ENCODE measurements around the gene TRIP12.

The TRIP12 gene

GRCh38 chr2:229887441-229887840 is 34.4 kb downstream of the TRIP12 start:
- H3K9ac ChIP-seq (ENCODE audit: insufficient read length, low read depth): no peak overlapping the region
- TF ChIP-seq YY1 (IDR thresholded peaks at IDR 0.05; ENCODE audit: insufficient read depth, insufficient read length) (no peak), ZNF274 (IDR thresholded peaks at IDR 0.05; ENCODE audit: low read depth, low read length) (no peak), SUZ12 (IDR thresholded peaks at IDR 0.05; ENCODE audit: extremely low read depth, insufficient read depth, insufficient read length) (no peak)
- H3K4me3 ChIP-seq (ENCODE audit: insufficient read length, low read depth): no peak overlapping the region
- H3K27me3 ChIP-seq (ENCODE audit: insufficient read depth, insufficient read length): no peaks in the 10 kb centered on the region
- H3K36me3 ChIP-seq (ENCODE audit: insufficient read depth, insufficient read length, low read length): peaks cover 3% of the 10 kb centered on the region
- DNase-seq (ENCODE audit: low read depth, low spot score): no peak
- H3K4me1 ChIP-seq (ENCODE audit: insufficient read depth, insufficient read length): no peaks in the 10 kb centered on the region
- H3K9me3 ChIP-seq (ENCODE audit: insufficient read depth, low read length): no peaks in the 10 kb centered on the region

- no peaks in the 10 kb centered on the region for H3K4me1 ChIP-seq (ENCODE audit: insufficient read depth, insufficient read length)
These were observed 36.8 kb downstream of the TRIP12 start for GRCh38 chr2:229884775-229885699.

GRCh38 chr2:229882583-229882982 is 39.2 kb downstream of the TRIP12 start:
- H3K27me3 ChIP-seq (ENCODE audit: insufficient read depth, insufficient read length): no peaks in the 10 kb centered on the region
- TF ChIP-seq YY1 (IDR thresholded peaks at IDR 0.05; ENCODE audit: insufficient read depth, insufficient read length) (no peak), SUZ12 (IDR thresholded peaks at IDR 0.05; ENCODE audit: extremely low read depth, insufficient read depth, insufficient read length) (no peak), ZNF274 (IDR thresholded peaks at IDR 0.05; ENCODE audit: low read depth, low read length) (no peak)
- H3K9me3 ChIP-seq (ENCODE audit: insufficient read depth, low read length): no peaks in the 10 kb centered on the region
- H3K36me3 ChIP-seq (ENCODE audit: insufficient read depth, insufficient read length, low read length): peaks cover 33% of the 10 kb centered on the region
- no peak for DNase-seq (ENCODE audit: low read depth, low spot score)
- H3K4me1 ChIP-seq (ENCODE audit: insufficient read depth, insufficient read length): no peaks in the 10 kb centered on the region
- H3K9ac ChIP-seq (ENCODE audit: insufficient read length, low read depth): no peak overlapping the region
- H3K4me3 ChIP-seq (ENCODE audit: insufficient read length, low read depth): no peak overlapping the region

More at GRCh38 chr2:229884775-229885699, 36.8 kb downstream of the TRIP12 start:
- Histone ChIP-seq H3K36me3 (ENCODE audit: insufficient read depth, insufficient read length, low read length) (peaks cover 13% of the 10 kb centered on the region), H3K27me3 (ENCODE audit: insufficient read depth, insufficient read length) (no peaks in the 10 kb centered on the region), H3K4me3 (ENCODE audit: insufficient read length, low read depth) (no peak overlapping the region), H3K9me3 (ENCODE audit: insufficient read depth, low read length) (no peaks in the 10 kb centered on the region), H3K9ac (ENCODE audit: insufficient read length, low read depth) (no peak overlapping the region)
- DNase-seq (ENCODE audit: low read depth, low spot score): no peak
- no peak for TF ChIP-seq ZNF274 (IDR thresholded peaks at IDR 0.05; ENCODE audit: low read depth, low read length)
- TF ChIP-seq YY1 (IDR thresholded peaks at IDR 0.05; ENCODE audit: insufficient read depth, insufficient read length): no peak
- no peak for TF ChIP-seq SUZ12 (IDR thresholded peaks at IDR 0.05; ENCODE audit: extremely low read depth, insufficient read depth, insufficient read length)

- H3K9ac ChIP-seq (ENCODE audit: insufficient read length, low read depth): no peak overlapping the region
- H3K4me3 ChIP-seq (ENCODE audit: insufficient read length, low read depth): no peak overlapping the region
- DNase-seq (ENCODE audit: low read depth, low spot score): no peak
- H3K4me1 ChIP-seq (ENCODE audit: insufficient read depth, insufficient read length): no peaks in the 10 kb centered on the region
- H3K27me3 ChIP-seq (ENCODE audit: insufficient read depth, insufficient read length): no peaks in the 10 kb centered on the region
- H3K36me3 ChIP-seq (ENCODE audit: insufficient read depth, insufficient read length, low read length): peaks cover 45% of the 10 kb centered on the region
- TF ChIP-seq ZNF274 (IDR thresholded peaks at IDR 0.05; ENCODE audit: low read depth, low read length) (no peak), YY1 (IDR thresholded peaks at IDR 0.05; ENCODE audit: insufficient read depth, insufficient read length) (no peak), SUZ12 (IDR thresholded peaks at IDR 0.05; ENCODE audit: extremely low read depth, insufficient read depth, insufficient read length) (no peak)
- no peaks in the 10 kb centered on the region for H3K9me3 ChIP-seq (ENCODE audit: insufficient read depth, low read length)
These were observed 40.8 kb downstream of the TRIP12 start for GRCh38 chr2:229880892-229881586.

GRCh38 chr2:229879191-229879950 is 42.4 kb downstream of the TRIP12 start:
- Histone ChIP-seq H3K36me3 (ENCODE audit: insufficient read depth, insufficient read length, low read length) (peaks cover 47% of the 10 kb centered on the region), H3K9ac (ENCODE audit: insufficient read length, low read depth) (no peak overlapping the region), H3K4me1 (ENCODE audit: insufficient read depth, insufficient read length) (no peaks in the 10 kb centered on the region), H3K4me3 (ENCODE audit: insufficient read length, low read depth) (no peak overlapping the region), H3K27me3 (ENCODE audit: insufficient read depth, insufficient read length) (no peaks in the 10 kb centered on the region), H3K9me3 (ENCODE audit: insufficient read depth, low read length) (no peaks in the 10 kb centered on the region)
- no peak for TF ChIP-seq SUZ12 (IDR thresholded peaks at IDR 0.05; ENCODE audit: extremely low read depth, insufficient read depth, insufficient read length)
- TF ChIP-seq YY1 (IDR thresholded peaks at IDR 0.05; ENCODE audit: insufficient read depth, insufficient read length): no peak
- TF ChIP-seq ZNF274 (IDR thresholded peaks at IDR 0.05; ENCODE audit: low read depth, low read length): no peak
- no peak for DNase-seq (ENCODE audit: low read depth, low spot score)

GRCh38 chr2:229875549-229875948 is 46.3 kb downstream of the TRIP12 start:
- TF ChIP-seq YY1 (IDR thresholded peaks at IDR 0.05; ENCODE audit: insufficient read depth, insufficient read length): no peak
- TF ChIP-seq ZNF274 (IDR thresholded peaks at IDR 0.05; ENCODE audit: low read depth, low read length): no peak
- TF ChIP-seq SUZ12 (IDR thresholded peaks at IDR 0.05; ENCODE audit: extremely low read depth, insufficient read depth, insufficient read length): no peak
- Histone ChIP-seq H3K4me1 (ENCODE audit: insufficient read depth, insufficient read length) (no peaks in the 10 kb centered on the region), H3K36me3 (ENCODE audit: insufficient read depth, insufficient read length, low read length) (peaks cover 54% of the 10 kb centered on the region), H3K9me3 (ENCODE audit: insufficient read depth, low read length) (no peaks in the 10 kb centered on the region), H3K9ac (ENCODE audit: insufficient read length, low read depth) (no peak overlapping the region), H3K27me3 (ENCODE audit: insufficient read depth, insufficient read length) (no peaks in the 10 kb centered on the region), H3K4me3 (ENCODE audit: insufficient read length, low read depth) (no peak overlapping the region)
- no peak for DNase-seq (ENCODE audit: low read depth, low spot score)
